PC-9 (cell line): ENCODE measurements around the gene CRELD1.

Experiments
- EZH2 ChIP-seq: fragments of 200-600 bp; sonication (generic); IDR thresholded peaks from 2 replicates; pipeline ENCODE4 v1.8.0; 2017; ENCODE audit warnings: antibody characterized with exemption, low read depth
- TF ChIP-seq, protein P1 (sequence below): fragments of 200-600 bp; sonication (generic); conservative IDR thresholded peaks from 2 replicates; pipeline ENCODE4 v1.6.1; 2017; ENCODE audit warnings: mixed run types, antibody characterized with exemption, mild to moderate bottlenecking, moderate library complexity

DNA sequence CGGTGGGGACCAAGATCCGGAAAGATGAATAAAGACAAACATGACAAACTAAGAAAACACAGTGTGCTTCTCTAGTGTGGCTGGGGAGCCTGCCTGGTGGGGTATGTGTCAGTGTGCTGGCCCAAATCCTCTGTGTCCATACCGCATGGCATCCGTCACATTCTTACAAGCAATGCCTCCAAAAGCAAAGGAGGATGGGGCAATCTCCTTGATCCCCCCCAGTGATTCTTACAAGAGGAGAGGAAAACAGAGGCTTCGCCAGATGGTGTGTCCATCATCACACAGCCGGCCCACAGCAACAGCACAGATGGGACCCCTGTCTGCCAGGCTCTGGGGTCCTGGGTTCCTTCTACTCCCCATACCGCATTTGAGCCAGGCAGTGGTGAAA, 17.3 kb upstream of the CRELD1 start:
- TF ChIP-seq, protein P1, sequence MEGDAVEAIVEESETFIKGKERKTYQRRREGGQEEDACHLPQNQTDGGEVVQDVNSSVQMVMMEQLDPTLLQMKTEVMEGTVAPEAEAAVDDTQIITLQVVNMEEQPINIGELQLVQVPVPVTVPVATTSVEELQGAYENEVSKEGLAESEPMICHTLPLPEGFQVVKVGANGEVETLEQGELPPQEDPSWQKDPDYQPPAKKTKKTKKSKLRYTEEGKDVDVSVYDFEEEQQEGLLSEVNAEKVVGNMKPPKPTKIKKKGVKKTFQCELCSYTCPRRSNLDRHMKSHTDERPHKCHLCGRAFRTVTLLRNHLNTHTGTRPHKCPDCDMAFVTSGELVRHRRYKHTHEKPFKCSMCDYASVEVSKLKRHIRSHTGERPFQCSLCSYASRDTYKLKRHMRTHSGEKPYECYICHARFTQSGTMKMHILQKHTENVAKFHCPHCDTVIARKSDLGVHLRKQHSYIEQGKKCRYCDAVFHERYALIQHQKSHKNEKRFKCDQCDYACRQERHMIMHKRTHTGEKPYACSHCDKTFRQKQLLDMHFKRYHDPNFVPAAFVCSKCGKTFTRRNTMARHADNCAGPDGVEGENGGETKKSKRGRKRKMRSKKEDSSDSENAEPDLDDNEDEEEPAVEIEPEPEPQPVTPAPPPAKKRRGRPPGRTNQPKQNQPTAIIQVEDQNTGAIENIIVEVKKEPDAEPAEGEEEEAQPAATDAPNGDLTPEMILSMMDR = no peak
- no peak for TF ChIP-seq EZH2
